HG03571 (cell line): ENCODE measurements around the gene ATL3.
"Not testable (repeated sequence)": the region's sequence is repeated elsewhere in the genome, so short reads cannot be mapped to it uniquely, and the experiment has no call there.

ENCODE experiments used
- ATAC-seq: cut with Tn5 transposase; IDR thresholded peaks from one replicate; pipeline ENCODE4 v1.9.1; 2021; ENCODE audit not compliant: unreplicated experiment

Gene ATL3

DNA sequence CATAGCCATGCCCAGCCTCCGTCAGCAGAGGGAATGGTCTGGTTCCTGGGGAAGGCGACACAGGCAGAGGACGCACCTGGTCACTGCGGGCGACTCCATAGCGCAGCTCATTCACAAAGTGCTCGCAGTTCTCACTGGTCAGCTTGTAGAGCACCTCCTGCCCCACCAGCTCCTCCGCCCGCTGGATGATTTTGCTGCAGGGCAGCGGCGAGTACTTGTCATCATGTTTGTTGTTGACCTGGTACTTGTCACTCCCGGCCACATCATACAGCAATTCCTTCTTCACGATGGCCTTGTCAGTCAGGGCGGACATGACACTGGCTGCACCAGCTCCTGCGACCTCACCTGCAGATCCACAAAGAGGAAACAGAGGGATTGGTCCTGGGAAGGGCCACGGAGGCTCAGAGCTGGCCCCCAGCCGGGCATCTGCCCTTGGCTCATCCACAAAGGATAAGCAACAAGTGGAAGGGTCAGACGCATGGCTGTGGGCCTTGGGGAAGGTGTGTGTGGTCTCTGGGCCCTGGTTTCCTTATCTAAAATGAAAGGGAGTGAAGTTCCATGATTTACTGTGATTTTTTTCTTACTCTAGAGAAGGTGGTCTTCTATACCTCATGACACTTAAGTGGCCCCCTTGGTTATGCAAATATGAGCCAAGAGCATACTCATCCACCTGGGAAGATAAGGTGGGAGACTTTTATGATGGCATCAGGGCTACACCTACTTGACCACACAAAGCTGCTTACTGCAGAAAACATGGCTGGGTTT, 81.0 kb downstream of the ATL3 start:
- ATAC-seq, result no peak

DNA sequence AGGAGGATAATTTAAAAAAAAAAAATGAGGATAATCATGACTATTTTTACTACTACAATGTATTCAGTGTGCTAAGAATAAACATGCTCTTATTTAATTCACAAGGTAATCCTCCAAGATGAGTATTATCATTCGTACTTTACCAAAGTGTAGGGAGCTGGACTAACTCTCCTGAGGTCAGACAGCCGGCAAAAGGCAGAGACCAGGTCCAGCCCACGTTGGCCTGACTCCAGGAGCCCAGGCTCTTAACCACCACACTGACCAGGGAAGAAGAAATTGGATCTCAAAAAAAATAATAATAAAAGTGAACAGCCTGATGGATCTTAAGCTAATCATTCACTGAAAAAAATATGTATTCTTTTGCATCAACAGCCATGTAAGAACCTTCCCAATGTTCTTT, 82.2 kb downstream of the ATL3 start:
- no peak for ATAC-seq

DNA sequence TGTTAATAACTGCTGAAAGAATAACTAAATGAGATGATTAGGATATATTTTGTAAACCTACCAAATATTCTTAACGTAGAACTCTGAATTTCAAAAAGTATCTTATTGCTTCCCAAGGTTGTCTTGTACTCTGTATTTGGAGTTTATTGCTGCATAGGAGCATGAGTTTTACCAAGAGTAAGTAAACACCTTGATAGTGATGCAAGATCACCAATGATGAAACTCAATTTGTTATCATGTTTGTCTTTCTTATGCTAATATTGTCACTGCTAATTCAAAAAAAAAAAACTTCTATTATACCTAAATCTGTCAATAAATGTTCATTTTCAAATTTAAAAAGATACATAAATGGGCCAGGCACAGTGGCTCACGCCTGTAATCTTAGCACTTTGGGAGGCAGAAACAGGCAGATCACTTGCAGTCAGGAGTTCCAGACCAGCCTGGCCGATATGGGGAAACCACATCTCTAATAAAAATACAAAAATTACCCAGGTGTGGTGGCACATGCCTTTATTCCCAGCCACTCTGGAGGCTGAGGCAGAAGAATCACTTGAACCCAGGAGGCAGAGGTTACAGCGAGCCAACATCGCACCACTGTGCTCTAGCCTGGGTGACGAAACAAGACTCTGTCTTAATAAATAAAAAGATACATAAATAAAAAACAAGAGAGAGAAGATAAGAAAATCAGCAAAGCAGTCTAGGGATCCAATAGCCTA, 84.6 kb downstream of the ATL3 start:
- ATAC-seq, result no peak

DNA sequence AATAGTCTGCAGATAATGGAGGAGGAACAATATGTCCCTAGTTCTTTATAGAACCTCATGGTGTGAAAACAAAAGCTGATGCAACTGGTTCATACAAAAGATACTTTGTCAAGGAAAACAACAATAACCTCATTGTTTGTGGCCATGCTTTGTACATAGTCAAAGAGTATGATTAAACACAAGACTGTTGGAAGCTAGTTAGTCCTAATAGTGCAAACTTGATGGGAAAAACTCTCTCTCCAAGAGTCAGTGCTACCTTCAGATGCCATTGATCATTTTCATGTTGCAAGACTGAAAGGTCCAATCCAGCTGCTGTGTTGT, 87.9 kb downstream of the ATL3 start:
- no peak for ATAC-seq

DNA sequence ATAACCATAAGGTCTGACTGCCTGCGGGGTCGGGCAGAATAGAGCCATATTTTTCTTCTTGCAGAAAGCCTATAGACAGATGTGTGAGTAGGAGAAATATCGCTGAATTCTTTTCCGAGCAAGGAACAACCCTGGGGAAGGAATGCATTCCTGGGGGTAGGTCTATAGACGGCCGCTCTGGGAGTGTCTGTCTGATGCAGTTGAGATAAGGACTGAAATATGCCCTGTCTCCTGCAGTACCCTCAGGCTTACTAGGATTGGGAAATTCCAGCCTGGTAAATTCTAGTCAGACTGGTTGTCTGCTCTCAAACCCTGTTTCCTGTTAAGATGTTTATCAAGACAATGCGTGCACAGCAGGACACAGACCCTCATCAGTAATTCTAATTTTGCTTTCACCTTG, 90.0 kb downstream of the ATL3 start:
- not testable (repeated sequence) for ATAC-seq

DNA sequence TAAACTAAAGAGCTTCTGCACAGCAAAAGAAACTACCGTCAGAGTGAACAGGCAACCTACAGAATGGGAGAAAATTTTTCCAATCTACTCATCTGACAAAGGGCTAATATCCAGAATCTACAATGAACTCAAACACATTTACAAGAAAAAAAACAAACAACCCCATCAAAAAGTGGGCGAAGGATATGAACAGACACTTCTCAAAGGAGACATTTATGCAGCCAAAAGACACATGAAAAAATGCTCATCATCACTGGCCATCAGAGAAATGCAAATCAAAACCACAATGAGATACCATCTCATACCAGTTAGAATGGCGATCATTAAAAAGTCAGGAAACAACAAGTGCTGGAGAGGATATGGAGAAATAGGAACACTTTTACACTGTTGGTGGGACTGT, 92.3 kb downstream of the ATL3 start:
- not testable (repeated sequence) for ATAC-seq

DNA sequence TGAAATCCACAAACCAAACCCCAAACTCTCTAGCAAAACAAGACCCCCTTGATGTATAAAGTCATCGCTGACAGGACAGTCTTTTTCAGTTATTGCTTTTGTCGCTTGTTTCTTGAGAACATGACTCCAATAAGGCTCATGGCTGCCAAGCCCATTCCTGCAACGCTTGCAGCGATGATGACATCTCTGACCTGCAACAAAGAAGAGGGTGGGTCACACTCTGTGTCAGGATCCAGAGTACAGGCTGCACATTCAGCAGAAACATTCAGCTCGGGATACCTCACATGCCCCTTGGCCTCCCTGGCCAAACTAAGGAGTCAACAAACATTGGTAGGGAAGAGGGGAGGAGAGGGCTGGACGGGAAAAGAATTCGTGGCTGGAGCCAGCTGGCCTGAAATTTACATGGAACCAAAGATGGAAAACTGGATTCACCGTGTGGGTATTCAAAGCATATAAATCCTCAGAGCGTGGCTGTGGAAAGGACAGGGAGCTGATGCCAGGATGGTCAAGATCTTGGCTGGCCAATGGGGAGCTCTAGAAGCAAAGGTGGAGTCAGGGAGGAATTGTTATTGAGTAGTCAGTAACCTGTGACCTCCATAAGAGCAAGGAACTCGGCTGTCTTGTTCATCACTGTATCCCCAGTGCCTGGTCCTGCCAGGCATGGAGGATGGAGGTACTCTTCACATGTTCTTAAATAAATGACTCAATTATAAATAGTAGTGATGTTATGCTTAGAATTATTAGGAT, 96.1 kb downstream of the ATL3 start:
- no peak for ATAC-seq
